Measurements from ENCODE around the gene TSACC.

DNA sequence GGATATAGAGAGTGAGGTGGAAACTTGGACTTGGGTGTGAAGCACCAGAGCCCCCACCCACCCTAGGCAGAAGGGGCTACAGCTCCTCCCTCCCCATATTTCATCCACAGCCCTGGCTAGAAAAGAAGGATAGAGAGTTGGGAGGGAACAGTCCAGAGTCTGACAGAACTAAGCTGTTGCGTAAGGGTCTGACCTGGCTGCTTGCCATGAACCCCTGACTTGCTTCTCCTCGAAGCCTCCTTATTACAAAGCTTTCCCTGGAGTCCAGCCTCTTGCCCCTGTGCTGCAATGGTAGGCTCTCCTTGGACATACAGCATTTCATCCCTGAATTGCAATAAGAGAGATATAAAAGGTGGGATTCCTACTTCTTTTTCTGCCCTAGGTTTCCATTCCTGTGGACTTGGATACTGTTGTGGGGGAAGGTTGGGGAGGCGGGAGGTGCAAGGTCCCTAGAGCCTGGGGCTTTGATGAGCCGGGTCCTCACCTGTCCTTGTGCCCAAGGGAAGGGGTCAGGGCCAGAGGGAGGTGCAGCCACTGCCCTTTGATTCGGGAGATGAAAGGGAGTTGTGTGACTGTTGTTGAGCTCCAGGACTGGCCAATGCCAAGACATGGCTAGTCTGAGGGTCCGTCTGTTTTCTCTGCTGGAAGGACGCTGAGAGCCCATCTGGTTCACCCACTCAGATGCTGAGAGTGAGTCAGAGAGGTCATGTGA lies 33.4 kb downstream of the TSACC start:
- no peak for TF ChIP-seq CTCF (IDR thresholded peaks at IDR 0.05 in 2 of 3, conservative IDR thresholded peaks at IDR 0.05 in 1 of 3; ENCODE audit: control insufficient read depth in 2 of 3, extremely low read depth in 1 of 3, insufficient read depth in 1 of 3, low read depth in 3 of 3, low read length in 3 of 3)
- no peak for TF ChIP-seq CREB1 (IDR thresholded peaks at IDR 0.05; ENCODE audit: low read depth)
- TF ChIP-seq BMI1 (IDR thresholded peaks at IDR 0.05; ENCODE audit: borderline replicate concordance) = no peak
- TF ChIP-seq EZH2 (IDR thresholded peaks at IDR 0.05; ENCODE audit: borderline replicate concordance, control insufficient read depth, low read depth, low read length) = no peak
- no peak for TF ChIP-seq SP1 (IDR thresholded peaks at IDR 0.05; ENCODE audit: low read depth, low read length)
- no peak for TF ChIP-seq RAD51 (IDR thresholded peaks at IDR 0.05)
- TF ChIP-seq WRNIP1 (IDR thresholded peaks at IDR 0.05; ENCODE audit: borderline replicate concordance, low read depth, low read length) = no peak

Measured in GM12878 (cell line).